T-helper 9 cell (primary cell): ENCODE results near the gene DPAGT1.

Experiments
- DNase-seq: peaks from one replicate; pipeline ENCODE4 v3.0.0-alpha.2; 2020

The DPAGT1 gene

GRCh38 chr11:119057000-119057769 is 44.5 kb downstream of the DPAGT1 start, which contains the start of gene HYOU1:
Gene HYOU1 (minus strand): TSS chr11:119057205. CDS start chr11:119056160, 1,045 bp downstream.
- DNase-seq: peak; percentile 98

- peak; percentile 42 for DNase-seq
Measured at GRCh38 chr11:119056421-119056999, 45.1 kb downstream of the DPAGT1 start.

GRCh38 chr11:119055901-119056300 is 45.8 kb downstream of the DPAGT1 start:
- DNase-seq: no peak

DNA sequence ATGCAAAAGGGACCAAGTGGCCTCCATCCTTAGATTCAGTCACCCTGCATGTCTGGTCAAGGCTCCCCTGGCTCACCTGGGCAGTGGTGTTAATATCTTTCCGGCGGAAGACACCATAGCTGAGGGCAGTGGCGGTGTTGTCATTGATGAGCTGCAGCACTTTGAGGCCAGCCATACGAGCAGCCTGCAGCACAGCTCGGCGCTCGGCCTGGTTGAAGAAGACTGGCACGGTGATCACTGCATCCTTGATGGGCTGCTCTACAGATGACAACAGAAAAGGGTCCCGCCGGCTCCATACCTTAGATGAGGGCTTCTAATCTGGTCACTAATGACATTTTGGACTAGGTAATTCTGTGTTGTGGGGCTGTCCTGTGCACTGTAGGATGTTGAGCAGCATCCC is 47.2 kb downstream of the DPAGT1 start:
- no peak for DNase-seq

GRCh38 chr11:119052163-119052814 is 49.4 kb downstream of the DPAGT1 start:
- no peak for DNase-seq

- DNase-seq: no peak
Measured at GRCh38 chr11:119051440-119052162, 50.1 kb downstream of the DPAGT1 start.

- DNase-seq: no peak
Measured at GRCh38 chr11:119049081-119049480, 52.6 kb downstream of the DPAGT1 start.

GRCh38 chr11:119048644-119049043 is 53.0 kb downstream of the DPAGT1 start:
- no peak for DNase-seq

GRCh38 chr11:119047205-119047604 is 54.4 kb downstream of the DPAGT1 start:
- DNase-seq: no peak
